ENCODE results near the gene PARG.

DNA sequence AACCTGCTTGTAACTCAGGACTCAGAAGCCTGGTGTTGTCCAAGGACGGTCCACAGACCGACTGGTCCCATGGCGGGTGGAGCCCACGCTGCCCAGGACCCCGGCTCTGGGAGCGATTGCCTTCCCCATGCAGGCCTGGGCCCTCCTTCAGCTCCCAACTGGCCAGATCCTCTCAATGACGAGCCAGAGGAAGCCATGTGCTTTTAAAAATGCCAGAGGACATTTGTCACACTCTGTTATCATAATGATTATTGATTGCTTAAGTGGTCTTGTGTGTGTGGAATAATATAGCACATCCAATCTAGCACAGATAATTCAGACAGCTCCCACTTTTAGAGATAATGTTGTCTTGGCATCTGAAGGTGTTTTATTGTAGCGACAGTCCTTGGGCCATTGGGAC is 157.1 kb downstream of the PARG start:
- TF ChIP-seq POLR2A (IDR thresholded peaks at IDR 0.05; ENCODE audit: extremely low read depth, insufficient read length), result no peak
- TF ChIP-seq CTCF (IDR thresholded peaks at IDR 0.05; ENCODE audit: low read depth, low read length), result no peak
